ENCODE data around the gene NEURL1B.

NEURL1B gene

GRCh38 chr5:172683645-172684471 lies 42.8 kb downstream of the NEURL1B start:
- DNase-seq = no peak

- DNase-seq = no peak
These were observed 44.0 kb downstream of the NEURL1B start for GRCh38 chr5:172685091-172685490.

GRCh38 chr5:172686111-172686510 lies 45.0 kb downstream of the NEURL1B start:
- no peak for DNase-seq

GRCh38 chr5:172686539-172687390 lies 45.7 kb downstream of the NEURL1B start:
- no peak for DNase-seq

- no peak for DNase-seq
These were observed 46.9 kb downstream of the NEURL1B start for GRCh38 chr5:172687940-172688339.

GRCh38 chr5:172688349-172689217 lies 47.5 kb downstream of the NEURL1B start:
- no peak for DNase-seq

- no peak for DNase-seq
These were observed 48.1 kb downstream of the NEURL1B start for GRCh38 chr5:172689218-172689572.

GRCh38 chr5:172689801-172690200 lies 48.7 kb downstream of the NEURL1B start:
- no peak for DNase-seq

GRCh38 chr5:172690258-172691075 lies 49.4 kb downstream of the NEURL1B start:
- no peak for DNase-seq

- no peak for DNase-seq
These were observed 50.8 kb downstream of the NEURL1B start for GRCh38 chr5:172691886-172692285.

- no peak for DNase-seq
These were observed 51.4 kb downstream of the NEURL1B start for GRCh38 chr5:172692451-172692850.

- no peak for DNase-seq
These were observed 51.9 kb downstream of the NEURL1B start for GRCh38 chr5:172692981-172693380.

GRCh38 chr5:172694061-172694460 lies 53.0 kb downstream of the NEURL1B start:
- DNase-seq = no peak

GRCh38 chr5:172694541-172694940 lies 53.5 kb downstream of the NEURL1B start:
- no peak for DNase-seq

GRCh38 chr5:172695232-172696054 lies 54.4 kb downstream of the NEURL1B start:
- DNase-seq = no peak

GRCh38 chr5:172696171-172696849 lies 55.2 kb downstream of the NEURL1B start:
- DNase-seq = no peak

GRCh38 chr5:172697123-172698121 lies 56.4 kb downstream of the NEURL1B start:
- peak; percentile 78 for DNase-seq

- DNase-seq = no peak
These were observed 58.4 kb downstream of the NEURL1B start for GRCh38 chr5:172699423-172699822.

GRCh38 chr5:172699999-172700364 lies 58.9 kb downstream of the NEURL1B start:
- DNase-seq = no peak
